Mononuclear cell (primary cell): ENCODE data around the gene COMMD10. TPM values are rescaled to one million over a fixed set of nuclear protein-coding genes. Genes with fewer than 3 reads are reported as not detected.

Experiments used
- H3K27me3 ChIP-seq: 2 replicates; pipeline ENCODE4 v1.6.0; 2011; ENCODE audit warnings: low read length, control low read depth; ENCODE audit not compliant: insufficient read depth
- H3K4me1 ChIP-seq: 2 replicates; pipeline ENCODE4 v1.5.1; 2011; ENCODE audit warnings: mild to moderate bottlenecking, low read length, control low read depth; ENCODE audit not compliant: insufficient read depth
- H3K4me3 ChIP-seq: 2 replicates; pipeline ENCODE4 v1.5.1; 2011; ENCODE audit warnings: mild to moderate bottlenecking, low read length, moderate library complexity
- H3K9me3 ChIP-seq: 2 replicates; pipeline ENCODE4 v1.5.1; 2011; ENCODE audit warnings: low read depth, mild to moderate bottlenecking, control low read depth, low read length
- total RNA-seq: library from RNA; depleted of rRNA; stranded (reverse); fragments of >200 nt; gene quantifications from one replicate; pipeline ENCODE4 v1.2.3, GENCODE V29; 2012

The COMMD10 gene
- total RNA-seq, 1 donor, result 40.0 TPM

DNA sequence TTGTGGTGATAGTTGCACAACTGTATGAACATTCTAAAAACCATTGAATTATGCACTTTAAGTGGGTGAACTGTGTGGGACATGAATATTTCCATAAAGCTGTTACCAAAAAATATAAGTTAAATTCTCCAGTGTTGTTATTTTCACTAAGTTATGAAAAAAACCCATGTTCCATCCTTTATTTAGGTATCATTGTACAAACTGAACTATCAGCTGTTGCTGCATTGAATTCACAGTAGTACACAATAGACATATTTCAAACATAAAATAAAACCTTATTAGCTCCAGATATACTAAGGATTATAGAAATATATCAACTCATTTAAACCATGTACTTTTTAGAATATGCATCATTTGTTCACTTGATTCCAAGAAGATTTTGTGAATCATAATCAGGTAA is 192.1 kb downstream of the COMMD10 start:
- Histone ChIP-seq H3K27me3 (no peaks in the 10 kb centered on the region), H3K9me3 (peaks cover 19% of the 10 kb centered on the region), H3K4me3 (no peak overlapping the region), H3K4me1 (no peaks in the 10 kb centered on the region)

GRCh38 chr5:116280149-116280803 is 195.5 kb downstream of the COMMD10 start:
- Histone ChIP-seq H3K4me3 (no peak overlapping the region), H3K4me1 (no peaks in the 10 kb centered on the region), H3K27me3 (no peaks in the 10 kb centered on the region), H3K9me3 (peaks cover 18% of the 10 kb centered on the region)

DNA sequence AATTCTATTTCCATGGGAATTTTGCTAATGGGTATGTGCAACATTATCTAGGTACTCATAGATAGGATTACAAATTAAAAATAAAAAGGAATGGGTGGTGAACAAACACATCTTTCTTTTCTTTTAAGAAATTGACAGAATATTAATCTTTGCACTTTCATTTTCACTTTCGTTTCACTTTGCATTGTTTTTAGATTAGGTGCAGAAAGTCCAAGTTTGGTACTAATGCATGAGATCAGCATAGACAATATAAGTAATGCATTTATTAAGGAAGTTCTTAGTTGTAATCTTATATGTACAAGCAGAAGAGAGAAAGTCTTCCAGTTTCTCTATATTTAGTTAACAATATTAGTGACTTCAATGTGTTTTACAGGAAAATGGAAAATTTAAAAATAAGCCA is 196.5 kb downstream of the COMMD10 start:
- peaks cover 13% of the 10 kb centered on the region for H3K9me3 ChIP-seq
- no peaks in the 10 kb centered on the region for H3K4me1 ChIP-seq
- no peak overlapping the region for H3K4me3 ChIP-seq
- H3K27me3 ChIP-seq, result no peaks in the 10 kb centered on the region

DNA sequence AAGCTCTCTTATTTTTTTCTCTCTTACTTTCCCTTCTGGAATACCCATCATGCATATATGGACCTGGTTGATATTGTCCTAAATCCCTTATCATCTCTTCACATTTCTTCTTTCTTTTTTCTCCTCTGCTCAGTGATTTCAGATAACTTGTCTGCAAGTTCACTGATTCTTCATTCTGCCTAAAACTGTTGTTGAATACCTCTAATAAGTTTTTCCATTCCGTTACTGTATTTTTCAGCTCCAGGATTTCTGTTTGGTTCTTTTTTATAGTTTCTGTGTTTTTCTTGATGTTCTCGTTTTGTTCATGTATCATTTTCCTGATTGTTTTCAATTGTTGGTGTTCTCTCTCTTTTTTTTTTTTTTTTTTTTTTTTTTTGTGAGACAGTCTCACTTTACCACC is 203.7 kb downstream of the COMMD10 start:
- peaks cover 15% of the 10 kb centered on the region for H3K9me3 ChIP-seq
- no peaks in the 10 kb centered on the region for H3K4me1 ChIP-seq
- H3K4me3 ChIP-seq, result no peak overlapping the region
- no peaks in the 10 kb centered on the region for H3K27me3 ChIP-seq

DNA sequence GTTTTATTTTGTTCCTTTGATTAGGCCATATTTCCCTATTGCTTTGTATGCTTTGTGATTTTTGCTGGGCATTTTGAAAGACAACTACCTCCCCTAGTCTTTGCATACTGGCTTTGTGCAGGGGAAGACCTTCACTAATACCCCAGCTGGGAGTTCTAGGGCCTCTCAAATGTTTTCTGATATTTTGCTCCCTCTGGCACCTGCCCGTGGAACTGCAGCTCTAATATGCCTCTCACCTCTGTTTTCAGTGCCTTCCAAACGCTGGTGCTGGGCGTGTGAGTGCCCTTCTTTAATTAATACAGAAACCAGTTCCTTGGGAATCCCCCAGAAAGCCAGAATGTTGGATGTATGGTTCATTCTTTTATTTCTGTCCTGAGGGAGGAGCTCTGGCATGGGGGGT is 204.5 kb downstream of the COMMD10 start:
- Histone ChIP-seq H3K9me3 (peaks cover 15% of the 10 kb centered on the region), H3K4me1 (no peaks in the 10 kb centered on the region)

DNA sequence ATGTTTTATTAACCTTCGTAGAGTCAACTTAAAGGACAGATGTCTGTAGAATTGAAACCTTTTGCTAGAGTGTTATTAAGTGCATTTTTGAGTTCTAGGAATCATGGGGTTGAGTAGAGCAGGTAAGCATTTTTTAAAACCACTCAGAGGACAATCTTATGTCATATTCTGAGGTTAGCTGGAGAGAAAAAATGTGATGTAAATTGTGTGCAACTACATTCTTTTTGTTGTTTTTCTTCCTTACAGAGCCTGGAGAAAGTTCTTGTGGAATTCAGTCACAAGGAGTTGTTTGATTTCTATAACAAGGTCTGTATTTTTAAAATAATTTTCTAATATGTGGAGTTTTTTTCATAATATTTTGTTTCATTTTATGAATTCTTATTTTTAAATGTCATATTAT is 206.4 kb downstream of the COMMD10 start:
- Histone ChIP-seq H3K9me3 (peaks cover 15% of the 10 kb centered on the region), H3K27me3 (no peaks in the 10 kb centered on the region), H3K4me1 (no peaks in the 10 kb centered on the region), H3K4me3 (no peak overlapping the region)

More for the DNA sequence above, 204.5 kb downstream of the COMMD10 start:
- Histone ChIP-seq H3K4me3 (no peak overlapping the region), H3K27me3 (no peaks in the 10 kb centered on the region)

DNA sequence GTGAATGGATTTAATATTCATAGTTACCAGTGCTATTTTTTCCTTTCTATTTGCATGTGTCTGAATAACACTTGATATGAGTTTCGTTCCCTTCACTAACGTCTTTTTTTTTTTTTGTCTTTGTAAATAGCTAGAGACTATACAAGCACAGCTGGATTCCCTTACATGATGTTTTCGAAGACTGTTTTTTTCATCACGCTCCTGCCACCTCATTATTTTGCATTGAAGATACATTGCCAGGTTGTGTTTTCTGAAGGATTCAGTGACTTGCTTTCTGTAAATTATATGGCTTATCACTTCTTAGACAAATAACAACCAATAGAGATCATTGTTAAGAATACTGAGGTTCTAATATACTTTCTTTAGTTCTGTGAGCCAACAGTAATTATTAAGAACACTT is 207.5 kb downstream of the COMMD10 start:
- Histone ChIP-seq H3K4me3 (no peak overlapping the region), H3K27me3 (no peaks in the 10 kb centered on the region), H3K4me1 (no peaks in the 10 kb centered on the region), H3K9me3 (peaks cover 14% of the 10 kb centered on the region)

GRCh38 chr5:116296335-116297072 is 211.7 kb downstream of the COMMD10 start:
- no peak overlapping the region for H3K4me3 ChIP-seq
- H3K27me3 ChIP-seq, result no peaks in the 10 kb centered on the region
- no peaks in the 10 kb centered on the region for H3K4me1 ChIP-seq
- peaks cover 14% of the 10 kb centered on the region for H3K9me3 ChIP-seq

DNA sequence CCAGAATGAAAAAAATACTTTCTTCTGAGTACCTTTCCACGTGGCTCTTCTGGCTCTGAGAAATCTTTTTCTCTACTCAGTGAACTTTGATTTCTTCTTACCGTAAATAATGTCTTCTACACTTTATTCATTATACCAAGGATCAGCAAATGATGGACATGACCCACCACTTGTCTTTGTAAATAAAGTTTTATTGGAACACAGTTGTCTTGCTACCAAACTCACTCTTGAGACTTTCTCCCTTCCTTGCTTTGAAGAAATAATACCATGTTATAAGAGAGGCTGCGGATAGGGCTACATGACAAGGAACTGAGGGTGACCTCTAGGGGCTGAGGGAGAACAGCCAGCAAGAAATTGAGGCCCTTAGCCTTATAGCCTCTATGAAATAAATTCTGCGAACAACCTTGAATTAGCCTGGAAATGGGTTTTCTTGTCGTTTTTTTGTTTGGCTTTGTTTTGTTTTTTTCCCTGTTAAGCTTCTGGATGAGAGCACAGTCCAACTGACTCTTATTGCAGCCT is 212.5 kb downstream of the COMMD10 start:
- Histone ChIP-seq H3K4me1 (no peaks in the 10 kb centered on the region), H3K4me3 (no peak overlapping the region), H3K27me3 (no peaks in the 10 kb centered on the region), H3K9me3 (peaks cover 14% of the 10 kb centered on the region)

GRCh38 chr5:116299746-116300640 is 215.2 kb downstream of the COMMD10 start:
- Histone ChIP-seq H3K9me3 (peaks cover 14% of the 10 kb centered on the region), H3K27me3 (no peaks in the 10 kb centered on the region), H3K4me1 (no peaks in the 10 kb centered on the region), H3K4me3 (no peak overlapping the region)

DNA sequence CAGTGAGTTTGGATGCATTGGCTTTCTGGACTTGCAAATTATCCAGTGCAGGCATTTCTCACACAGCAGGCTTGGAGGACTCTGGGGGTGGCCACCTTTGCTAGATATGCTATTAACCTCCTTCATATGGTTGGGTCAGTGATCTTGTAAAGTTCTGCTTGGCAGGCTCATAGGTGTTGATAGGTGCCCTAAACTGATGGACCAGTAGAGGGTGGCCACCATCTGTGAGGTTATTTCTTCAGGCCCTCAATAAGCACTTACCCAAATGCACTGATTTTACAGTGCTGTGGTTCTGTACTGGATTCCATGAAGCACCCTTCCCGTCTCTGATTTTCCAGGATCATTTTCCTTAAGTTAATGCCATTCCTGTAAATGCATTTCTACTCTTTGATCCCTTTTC is 216.3 kb downstream of the COMMD10 start:
- peaks cover 14% of the 10 kb centered on the region for H3K9me3 ChIP-seq
- H3K27me3 ChIP-seq, result no peaks in the 10 kb centered on the region
- no peaks in the 10 kb centered on the region for H3K4me1 ChIP-seq
- no peak overlapping the region for H3K4me3 ChIP-seq

DNA sequence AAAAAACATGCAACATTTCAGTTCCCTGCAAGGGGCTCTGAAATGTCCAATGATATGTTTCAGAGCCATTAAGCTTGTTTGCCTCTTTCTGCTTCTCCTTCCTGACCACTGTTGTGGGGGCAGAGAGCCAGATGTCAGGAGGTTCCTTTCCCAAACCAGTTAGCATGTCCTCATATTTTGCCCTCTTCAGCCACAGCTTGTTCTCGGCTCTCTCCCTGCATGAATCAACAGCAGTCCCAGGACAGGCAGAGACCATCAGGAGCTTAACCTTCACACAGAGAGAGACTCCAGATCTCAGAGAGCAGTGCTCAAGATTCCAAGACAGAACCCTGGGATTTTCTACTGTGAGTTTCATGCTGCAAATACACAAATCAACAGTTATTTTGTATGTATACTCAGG is 218.5 kb downstream of the COMMD10 start:
- H3K4me1 ChIP-seq, result no peaks in the 10 kb centered on the region
- H3K27me3 ChIP-seq, result no peaks in the 10 kb centered on the region
- H3K9me3 ChIP-seq, result peaks cover 17% of the 10 kb centered on the region
- no peak overlapping the region for H3K4me3 ChIP-seq

DNA sequence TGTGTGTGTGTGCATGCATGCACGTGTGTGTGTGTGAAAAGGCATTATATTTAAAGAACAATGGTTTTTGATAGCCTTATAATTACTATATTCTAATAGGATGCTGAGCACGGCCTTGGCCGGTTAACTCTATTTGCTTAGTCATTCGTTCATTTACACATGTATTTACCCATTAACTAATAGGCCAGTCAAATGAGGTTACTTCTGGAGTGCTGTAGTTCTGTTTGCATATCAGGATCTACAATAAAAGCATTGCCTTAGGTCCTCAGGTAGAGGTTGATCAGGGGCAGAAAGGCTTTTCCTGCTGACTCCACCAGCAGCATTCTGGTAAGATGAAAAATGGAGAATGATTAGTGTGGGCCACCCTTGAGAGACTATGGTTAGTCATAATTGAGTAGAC is 219.0 kb downstream of the COMMD10 start:
- Histone ChIP-seq H3K27me3 (no peaks in the 10 kb centered on the region), H3K4me3 (no peak overlapping the region), H3K4me1 (no peaks in the 10 kb centered on the region), H3K9me3 (peaks cover 19% of the 10 kb centered on the region)

- Histone ChIP-seq H3K4me3 (no peak overlapping the region), H3K27me3 (no peaks in the 10 kb centered on the region), H3K9me3 (peaks cover 35% of the 10 kb centered on the region), H3K4me1 (no peaks in the 10 kb centered on the region)
These were observed 221.1 kb downstream of the COMMD10 start for GRCh38 chr5:116305899-116306298.

DNA sequence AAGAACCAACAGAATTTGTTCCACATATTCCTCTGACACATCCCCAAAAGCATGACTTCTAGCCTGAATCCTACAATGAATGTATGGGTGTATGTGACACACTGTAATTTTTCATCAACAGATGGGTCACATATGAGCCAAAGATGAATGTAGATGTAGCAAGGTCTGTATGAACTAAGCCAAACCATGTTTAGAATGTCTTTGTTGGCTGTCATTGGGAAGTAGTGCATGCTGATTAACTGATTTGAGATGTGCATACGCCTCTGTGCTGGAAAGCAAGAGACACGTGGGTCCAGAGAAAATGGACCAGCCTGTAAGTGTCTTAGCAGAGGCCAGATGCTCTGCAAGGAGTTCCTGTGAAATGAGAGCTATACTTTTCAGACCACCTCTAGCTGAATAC is 222.0 kb downstream of the COMMD10 start:
- H3K4me3 ChIP-seq, result no peak overlapping the region
- no peaks in the 10 kb centered on the region for H3K4me1 ChIP-seq
- H3K9me3 ChIP-seq, result peaks cover 35% of the 10 kb centered on the region
- no peaks in the 10 kb centered on the region for H3K27me3 ChIP-seq
